Tibial nerve (tissue), 4 donors: ENCODE measurements around the gene ZNF770. TPM values are rescaled to one million over a fixed set of nuclear protein-coding genes. Genes with fewer than 3 reads are reported as not detected.

Experiments used
- DNase-seq, 2 donors: peaks; one replicate each; pipeline ENCODE4 v3.0.0-alpha.2; 2019; ENCODE audit warnings: low spot score in 2 of 2
- H3K27ac ChIP-seq, 4 donors: fragments of 200-600 bp; sonication (generic) in 3 of 4; one replicate each; pipeline ENCODE4 v1.5.1; 2017 to 2019; ENCODE audit warnings: mild to moderate bottlenecking in 1 of 4
- H3K27me3 ChIP-seq, 2 donors: fragments of 200-600 bp; sonication (generic) in 1 of 2; one replicate each; pipeline versions ENCODE4 v1.5.1 to v1.6.0; 2017 to 2019
- H3K36me3 ChIP-seq, 3 donors: fragments of 200-600 bp; sonication (generic); one replicate each; pipeline ENCODE4 v1.5.1; 2018 to 2019
- H3K4me1 ChIP-seq, 4 donors: fragments of 200-600 bp; sonication (generic) in 3 of 4; one replicate each; pipeline ENCODE4 v1.5.1; 2017 to 2019
- H3K4me3 ChIP-seq, 4 donors: fragments of 200-600 bp; sonication (generic) in 3 of 4; one replicate each; pipeline ENCODE4 v1.5.1; 2017 to 2019; ENCODE audit warnings: mild to moderate bottlenecking in 1 of 4, moderate library complexity in 1 of 4
- H3K9me3 ChIP-seq, 4 donors: fragments of 200-600 bp; sonication (generic) in 3 of 4; one replicate each; pipeline ENCODE4 v1.5.1; 2017 to 2019
- CTCF ChIP-seq, 5 experiments: fragments of 200-600 bp in 3 of 5; fragments of 450-650 bp in 2 of 5; sonication (generic) in 3 of 5; IDR thresholded peaks; one replicate each; pipeline ENCODE4 v1.5.1; 2016 to 2019; ENCODE audit warnings: antibody characterized with exemption in 5 of 5, mild to moderate bottlenecking in 3 of 5, moderate library complexity in 2 of 5
- EP300 ChIP-seq, 2 donors: sonication (generic); formaldehyde crosslinking; IDR thresholded peaks; one replicate each; pipeline ENCODE4 v1.6.1; 2017; ENCODE audit warnings: antibody characterized with exemption in 2 of 2, mild to moderate bottlenecking in 1 of 2
- POLR2A ChIP-seq, 2 donors: fragments of 450-650 bp; IDR thresholded peaks; one replicate each; pipeline ENCODE4 v1.6.1; 2017; ENCODE audit warnings: antibody characterized with exemption in 2 of 2, mild to moderate bottlenecking in 2 of 2, moderate library complexity in 2 of 2
- WGBS, 2 donors: methylation state at CpG; one replicate each; pipeline ENCODE4 v1.1.5; 2018; 5-methylcytosine and 5-hydroxymethylcytosine counted together
- total RNA-seq, 4 donors: library from RNA; depleted of rRNA; stranded (reverse); fragments of >200 nt; gene quantifications; one replicate each; pipeline ENCODE4 v1.1.0, GENCODE V29; 2016

ZNF770 gene
- total RNA-seq, 4 donors from 2014 or later: 15.0 to 23.0 (median 19.9) TPM

GRCh38 chr15:34993412-34993811, 5.3 kb upstream of the ZNF770 start:
- H3K36me3 ChIP-seq: no peaks in the 10 kb centered on the region
- H3K9me3 ChIP-seq: no peaks in the 10 kb centered on the region
- no peak overlapping the region for H3K4me3 ChIP-seq
- no peaks in the 10 kb centered on the region for H3K27me3 ChIP-seq
- DNase-seq: no peak
- TF ChIP-seq EP300 (IDR thresholded peaks at IDR 0.05): no peak
- no peak for TF ChIP-seq CTCF (IDR thresholded peaks at IDR 0.05)
- no peak for TF ChIP-seq POLR2A (IDR thresholded peaks at IDR 0.05)
- H3K27ac ChIP-seq: no peak overlapping the region
- WGBS, 2 donors: 89 to 91% methylated on average over 6 of the region's 6 CpGs
- peaks cover 0 to 6% (median 2%) of the 10 kb centered on the region in 4 donors for H3K4me1 ChIP-seq

DNA sequence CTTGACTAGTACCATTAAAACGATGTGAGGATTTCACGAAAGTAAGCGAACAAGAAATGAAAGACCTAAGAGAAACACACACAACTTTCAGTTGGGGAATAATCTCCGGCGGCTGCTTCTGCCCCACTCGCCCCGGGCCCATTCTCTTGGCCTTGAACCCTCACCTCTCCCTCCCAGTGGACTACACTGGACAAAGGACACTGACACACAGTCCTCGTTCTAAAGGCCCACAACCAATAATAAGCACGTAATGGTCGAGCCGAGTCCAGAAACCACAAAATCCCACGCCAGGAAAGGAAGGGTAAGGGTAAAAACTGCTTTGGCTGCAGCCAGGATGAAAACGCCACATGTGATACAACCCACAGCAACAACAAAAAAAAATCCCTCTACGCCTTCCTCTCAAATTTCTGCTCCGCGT, 469 bp downstream of the ZNF770 start:
- H3K27ac ChIP-seq: peak overlapping the region; percentile 91 to 99 (median 94)
- no peaks in the 10 kb centered on the region for H3K9me3 ChIP-seq
- H3K4me3 ChIP-seq: peak overlapping the region; percentile 76 to 98 (median 94)
- H3K4me1 ChIP-seq: peaks cover 4 to 42% (median 24%) of the 10 kb centered on the region in 4 donors
- H3K27me3 ChIP-seq: no peaks in the 10 kb centered on the region
- 0% methylated on average over 16 of the region's 16 CpGs for WGBS, 2 donors
- peaks cover 0 to 18% (median 0%) of the 10 kb centered on the region in 3 donors for H3K36me3 ChIP-seq
- DNase-seq: no peak
- TF ChIP-seq POLR2A (IDR thresholded peaks at IDR 0.05) (no peak), CTCF (IDR thresholded peaks at IDR 0.05) (no peak), EP300 (IDR thresholded peaks at IDR 0.05) (no peak)

- WGBS, 2 donors: 23 to 28% methylated on average over 9 of the region's 9 CpGs
- H3K36me3 ChIP-seq: peaks cover 0 to 24% (median 0%) of the 10 kb centered on the region in 3 donors
- no peaks in the 10 kb centered on the region for H3K9me3 ChIP-seq
- TF ChIP-seq CTCF (IDR thresholded peaks at IDR 0.05): no peak
- TF ChIP-seq EP300 (IDR thresholded peaks at IDR 0.05): no peak
- TF ChIP-seq POLR2A (IDR thresholded peaks at IDR 0.05): no peak
- H3K27ac ChIP-seq: peak overlapping the region in 2 of 4 donors; percentile 93 to 99
- H3K4me3 ChIP-seq: peak overlapping the region; percentile 76 to 98 (median 94)
- H3K27me3 ChIP-seq: no peaks in the 10 kb centered on the region
- peaks cover 4 to 42% (median 24%) of the 10 kb centered on the region in 4 donors for H3K4me1 ChIP-seq
- no peak for DNase-seq
Observed at GRCh38 chr15:34986771-34987480, 1.2 kb downstream of the ZNF770 start.

GRCh38 chr15:34986326-34986725, 1.8 kb downstream of the ZNF770 start:
- no peaks in the 10 kb centered on the region for H3K9me3 ChIP-seq
- H3K4me1 ChIP-seq: peaks cover 4 to 42% (median 24%) of the 10 kb centered on the region in 4 donors
- TF ChIP-seq POLR2A (IDR thresholded peaks at IDR 0.05): no peak
- TF ChIP-seq EP300 (IDR thresholded peaks at IDR 0.05): no peak
- no peak for TF ChIP-seq CTCF (IDR thresholded peaks at IDR 0.05)
- no peak for DNase-seq
- H3K4me3 ChIP-seq: peak overlapping the region in 1 of 4 donors; percentile 93
- no peak overlapping the region for H3K27ac ChIP-seq
- no peaks in the 10 kb centered on the region for H3K27me3 ChIP-seq
- H3K36me3 ChIP-seq: peaks cover 0 to 29% (median 0%) of the 10 kb centered on the region in 3 donors
- 81 to 84% methylated on average over 1 of the region's 1 CpG for WGBS, 2 donors

DNA sequence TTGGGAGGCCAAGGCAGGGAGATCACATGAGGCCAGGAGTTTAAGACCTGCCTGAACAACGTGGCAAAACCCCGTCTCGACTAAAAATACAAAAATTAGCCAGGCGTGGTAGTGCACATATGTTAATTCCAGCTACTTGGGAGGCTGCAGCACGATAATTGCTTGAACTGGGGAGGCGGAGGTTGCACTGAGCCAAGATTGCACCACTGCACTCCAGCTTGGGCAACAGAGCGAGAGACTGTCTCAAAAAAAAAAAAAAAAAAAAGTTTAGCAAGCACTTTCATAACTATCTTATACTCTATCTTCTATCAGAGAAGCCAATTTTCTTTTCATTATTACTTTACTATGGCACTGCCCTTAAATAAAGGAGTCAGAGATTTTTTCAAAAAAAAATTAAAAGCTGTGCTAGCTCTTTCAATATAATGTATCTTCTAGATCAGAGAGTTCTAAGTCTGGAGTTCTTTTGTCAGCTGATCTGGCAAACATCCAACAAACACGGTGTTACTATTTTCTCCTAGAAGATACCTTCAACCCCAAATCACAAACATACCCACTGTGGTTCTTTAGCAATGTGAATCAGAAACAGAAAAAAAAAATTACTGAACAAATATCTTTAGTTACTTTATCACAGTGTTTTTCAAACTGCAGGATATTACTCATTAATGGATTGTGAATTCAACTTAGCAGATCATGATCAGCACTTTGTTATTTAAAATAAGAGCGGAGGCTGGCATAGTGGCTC, 3.0 kb downstream of the ZNF770 start:
- Histone ChIP-seq H3K27ac (no peak overlapping the region), H3K4me1 (peaks cover 4 to 42% (median 24%) of the 10 kb centered on the region in 4 donors), H3K4me3 (no peak overlapping the region), H3K36me3 (peaks cover 0 to 38% (median 0%) of the 10 kb centered on the region in 3 donors), H3K27me3 (no peaks in the 10 kb centered on the region), H3K9me3 (no peaks in the 10 kb centered on the region)
- DNase-seq: no peak
- 72 to 78% methylated on average over 9 of the region's 9 CpGs for WGBS, 2 donors
- TF ChIP-seq EP300 (IDR thresholded peaks at IDR 0.05) (no peak), POLR2A (IDR thresholded peaks at IDR 0.05) (no peak), CTCF (IDR thresholded peaks at IDR 0.05) (no peak)
